ENCODE data around the gene OR13C8.

OR13C8 gene

GRCh38 chr9:104617418-104617817 is 48.5 kb downstream of the OR13C8 start:
- no peak for DNase-seq

DNA sequence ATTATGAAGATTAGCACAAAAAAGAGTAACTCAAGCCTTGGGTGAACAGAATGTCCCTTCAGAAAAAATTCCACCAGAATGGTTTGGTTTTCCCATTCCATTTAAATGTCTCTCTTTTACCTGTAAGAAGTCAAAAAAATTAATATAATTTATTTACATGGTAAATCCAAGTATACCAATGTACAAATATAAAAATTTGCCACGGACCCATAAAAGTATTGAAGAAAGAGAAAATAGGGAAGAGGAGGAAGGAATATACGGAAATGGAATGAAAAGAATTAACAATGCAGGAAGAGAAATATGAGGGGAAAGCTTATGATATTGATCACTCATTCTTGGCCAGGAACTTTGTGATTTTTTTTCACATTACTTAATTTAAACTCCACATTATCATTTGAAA is 49.1 kb downstream of the OR13C8 start, which contains the start of gene OR13C9:
Gene OR13C9, minus strand, starts transcription at position 101 of the 400 bp plus-strand sequence. Its CDS starts 0 bp downstream, at position 101.
- DNase-seq, result no peak

Data from DMS53 (cell line).